C4-2B (cell line): ENCODE results near the gene ZNF280A.

Experiments used
- H3K27ac ChIP-seq: fragments of 450-650 bp; 2 replicates; pipeline ENCODE4 v1.5.1; 2017
- ZFX ChIP-seq: fragments of 450-650 bp; IDR thresholded peaks from 2 replicates; pipeline ENCODE4 v1.6.1; 2017
- TF ChIP-seq, protein P1 (sequence below): fragments of 450-650 bp; conservative IDR thresholded peaks from 2 replicates; pipeline ENCODE4 v1.5.1; 2017; ENCODE audit warnings: mild to moderate bottlenecking

The ZNF280A gene

DNA sequence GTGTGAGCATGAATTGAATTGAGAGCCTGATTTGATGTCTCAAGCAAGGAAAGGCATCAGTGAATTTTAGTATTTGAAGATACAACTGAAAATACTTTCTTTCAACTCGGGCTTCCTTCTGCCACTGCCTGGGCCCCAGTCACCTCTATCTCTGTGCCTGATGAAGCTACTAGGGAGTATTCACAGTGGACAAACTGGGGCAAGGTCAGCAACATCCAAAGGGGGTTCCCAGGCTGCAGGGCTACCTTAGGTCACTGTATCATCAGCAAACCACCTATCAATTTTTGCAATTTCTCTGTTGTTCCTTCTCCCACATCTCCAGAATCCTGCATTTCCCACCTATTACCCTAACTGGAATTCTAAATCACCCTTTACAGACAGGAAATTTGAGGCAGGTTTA lies 28.8 kb upstream of the ZNF280A start:
- no peak overlapping the region for H3K27ac ChIP-seq
- TF ChIP-seq ZFX: no peak
- TF ChIP-seq, protein P1, sequence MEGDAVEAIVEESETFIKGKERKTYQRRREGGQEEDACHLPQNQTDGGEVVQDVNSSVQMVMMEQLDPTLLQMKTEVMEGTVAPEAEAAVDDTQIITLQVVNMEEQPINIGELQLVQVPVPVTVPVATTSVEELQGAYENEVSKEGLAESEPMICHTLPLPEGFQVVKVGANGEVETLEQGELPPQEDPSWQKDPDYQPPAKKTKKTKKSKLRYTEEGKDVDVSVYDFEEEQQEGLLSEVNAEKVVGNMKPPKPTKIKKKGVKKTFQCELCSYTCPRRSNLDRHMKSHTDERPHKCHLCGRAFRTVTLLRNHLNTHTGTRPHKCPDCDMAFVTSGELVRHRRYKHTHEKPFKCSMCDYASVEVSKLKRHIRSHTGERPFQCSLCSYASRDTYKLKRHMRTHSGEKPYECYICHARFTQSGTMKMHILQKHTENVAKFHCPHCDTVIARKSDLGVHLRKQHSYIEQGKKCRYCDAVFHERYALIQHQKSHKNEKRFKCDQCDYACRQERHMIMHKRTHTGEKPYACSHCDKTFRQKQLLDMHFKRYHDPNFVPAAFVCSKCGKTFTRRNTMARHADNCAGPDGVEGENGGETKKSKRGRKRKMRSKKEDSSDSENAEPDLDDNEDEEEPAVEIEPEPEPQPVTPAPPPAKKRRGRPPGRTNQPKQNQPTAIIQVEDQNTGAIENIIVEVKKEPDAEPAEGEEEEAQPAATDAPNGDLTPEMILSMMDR: no peak

DNA sequence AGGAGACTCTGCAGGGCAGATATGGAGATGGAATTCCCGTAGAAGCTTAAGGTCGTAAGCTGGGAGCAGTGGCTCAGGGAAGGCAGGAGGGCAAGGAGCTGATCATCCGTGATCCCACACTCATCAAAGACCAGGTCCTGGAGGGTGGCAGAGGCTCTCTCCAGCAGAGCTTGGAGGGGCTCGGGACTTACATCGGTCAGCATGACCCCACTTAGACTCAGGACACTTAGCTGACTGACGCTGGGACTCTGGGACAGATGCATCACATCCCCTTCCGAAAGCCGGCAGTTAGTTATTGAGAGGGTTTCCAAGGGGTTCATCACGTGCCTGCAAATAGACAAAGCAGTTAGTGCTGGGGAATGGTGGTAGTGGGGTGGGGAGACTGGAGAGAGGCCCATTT lies 28.2 kb upstream of the ZNF280A start:
- TF ChIP-seq, protein P1: no peak
- TF ChIP-seq ZFX: no peak
- no peak overlapping the region for H3K27ac ChIP-seq

DNA sequence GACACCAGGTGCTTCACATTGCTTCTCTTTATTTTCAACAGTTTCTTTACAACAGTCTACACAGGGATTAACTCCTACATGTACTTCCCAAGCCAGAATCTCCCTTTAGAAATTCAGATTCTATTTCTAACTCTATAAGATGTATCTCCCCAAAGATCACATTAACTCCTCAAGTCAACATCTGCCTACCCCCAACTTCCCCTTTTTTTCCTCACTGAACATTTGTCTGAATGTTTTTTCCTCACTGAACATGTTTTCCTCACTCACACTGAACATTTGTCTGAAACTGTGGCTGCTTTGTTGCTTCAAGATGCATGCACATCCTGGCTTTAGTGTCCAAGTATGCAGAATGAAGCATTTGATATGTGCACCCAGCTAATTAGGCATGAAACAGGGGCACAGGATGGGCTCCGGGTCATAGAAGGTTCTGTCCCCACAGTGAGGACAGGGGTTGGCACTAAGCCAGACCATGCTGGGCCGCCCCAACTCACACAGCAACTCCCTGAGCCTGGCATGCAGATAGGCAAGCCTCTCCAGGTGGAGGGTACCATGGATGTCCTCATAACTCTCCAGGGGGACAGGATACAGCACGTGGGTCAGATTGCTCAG lies 27.7 kb upstream of the ZNF280A start:
- no peak overlapping the region for H3K27ac ChIP-seq
- TF ChIP-seq, protein P1: no peak
- TF ChIP-seq ZFX: no peak

- no peak for TF ChIP-seq ZFX
- TF ChIP-seq, protein P1: no peak
- no peak overlapping the region for H3K27ac ChIP-seq
These were observed 27.2 kb upstream of the ZNF280A start for GRCh38 chr22:22547226-22547625.

GRCh38 chr22:22546490-22546889 lies 26.4 kb upstream of the ZNF280A start:
- H3K27ac ChIP-seq: no peak overlapping the region

GRCh38 chr22:22545084-22545483 lies 25.0 kb upstream of the ZNF280A start:
- TF ChIP-seq ZFX: no peak
- TF ChIP-seq, protein P1: no peak
- H3K27ac ChIP-seq: no peak overlapping the region

More at GRCh38 chr22:22546490-22546889, 26.4 kb upstream of the ZNF280A start:
- no peak for TF ChIP-seq ZFX
- TF ChIP-seq, protein P1: no peak

DNA sequence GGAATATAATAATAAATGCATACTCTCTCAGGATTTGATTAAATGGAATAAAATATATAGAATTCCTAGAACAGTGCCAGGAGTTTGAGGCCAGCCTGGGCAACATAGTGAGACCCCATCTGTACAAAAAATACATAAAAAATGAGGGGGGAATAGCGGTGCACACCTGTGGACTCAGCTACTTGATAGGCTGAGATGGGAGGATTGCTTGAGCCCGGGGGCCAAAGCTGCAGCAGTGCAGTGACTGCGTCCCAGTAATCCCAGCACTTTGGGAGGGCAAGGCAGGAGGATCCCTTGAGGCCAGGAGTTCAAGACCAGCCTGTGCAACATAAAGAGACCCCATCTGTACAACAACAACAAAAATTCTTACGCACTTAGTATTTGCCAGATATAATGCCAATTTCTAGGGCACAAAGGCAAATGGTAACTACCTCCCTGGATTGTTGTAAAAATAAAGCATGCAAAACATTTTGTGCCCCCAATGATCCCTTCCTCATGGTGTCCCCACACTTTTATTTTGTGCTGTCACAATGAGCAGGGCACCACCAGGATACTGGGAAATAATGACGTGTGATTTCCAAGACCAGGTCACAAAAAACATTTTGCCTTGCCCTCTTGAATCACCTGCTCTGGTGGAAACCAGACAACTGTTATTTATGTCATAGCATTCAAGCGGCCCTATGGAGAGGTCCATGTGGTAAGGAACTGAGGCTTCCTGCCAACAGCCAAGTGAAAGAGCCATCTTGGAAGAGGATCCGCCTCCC lies 18.3 kb upstream of the ZNF280A start:
- no peak overlapping the region for H3K27ac ChIP-seq
- TF ChIP-seq, protein P1: no peak
- no peak for TF ChIP-seq ZFX
